HL-60 (cell line): ENCODE results near the gene HUWE1.
"Not testable (repeated sequence)": the region's sequence is repeated elsewhere in the genome, so short reads cannot be mapped to it uniquely, and the experiment has no call there.

ENCODE experiments used
- CTCF ChIP-seq: IDR thresholded peaks from one replicate; pipeline ENCODE4 v1.5.1; 2011; ENCODE audit warnings: low read length, control low read depth, inconsistent platforms; ENCODE audit not compliant: insufficient read depth
- REST ChIP-seq: IDR thresholded peaks from 2 replicates; pipeline ENCODE4 v1.6.1; 2012; ENCODE audit warnings: low read depth; ENCODE audit not compliant: insufficient replicate concordance

GRCh38 chrX:53504035-53504434 lies 182.5 kb downstream of the HUWE1 start:
- not testable (repeated sequence) for TF ChIP-seq CTCF, REST
